ENCODE measurements around the gene GPR161. TPM values are rescaled to one million over a fixed set of nuclear protein-coding genes. Genes with fewer than 3 reads are reported as not detected.

The GPR161 gene
- total and polyA plus RNA-seq, 2 donors from 2014 or later: 1.4 to 4.2 TPM

GRCh38 chr1:168172250-168172915 lies 35.7 kb upstream of the GPR161 start:
- FAIRE-seq (no peak), DNase-seq (no peak)
- no peak for TF ChIP-seq CTCF (IDR thresholded peaks at IDR 0.05; ENCODE audit: borderline replicate concordance, extremely low read depth, insufficient read depth)
- Histone ChIP-seq H3K9me3 (ENCODE audit: control insufficient read depth in 2 of 3, insufficient read depth in 1 of 3, low read length in 3 of 3) (no peaks in the 10 kb centered on the region), H3K27me3 (ENCODE audit: control insufficient read depth, insufficient read depth, low read length) (no peaks in the 10 kb centered on the region), H3K9ac (ENCODE audit: low read length in 3 of 3) (no peak overlapping the region), H3K4me3 (ENCODE audit: low read length in 3 of 3) (no peak overlapping the region), H3K36me3 (ENCODE audit: control insufficient read depth in 2 of 3, insufficient read depth in 3 of 3, low read length in 3 of 3) (no peaks in the 10 kb centered on the region), H3K4me1 (ENCODE audit: control insufficient read depth in 2 of 3, insufficient read depth in 2 of 3, low read depth in 1 of 3, low read length in 3 of 3) (no peaks in the 10 kb centered on the region), H3K27ac (ENCODE audit: low read depth in 2 of 2, low read length in 2 of 2) (no peak overlapping the region)
- intact Hi-C loops (cut with DNase I): no loop called here

GRCh38 chr1:168170564-168171508 lies 34.1 kb upstream of the GPR161 start:
- TF ChIP-seq CTCF (IDR thresholded peaks at IDR 0.05; ENCODE audit: borderline replicate concordance, extremely low read depth, insufficient read depth): no peak
- intact Hi-C loops (cut with DNase I): no loop called here
- Histone ChIP-seq H3K27me3 (ENCODE audit: control insufficient read depth, insufficient read depth, low read length) (no peaks in the 10 kb centered on the region), H3K4me1 (ENCODE audit: control insufficient read depth in 2 of 3, insufficient read depth in 2 of 3, low read depth in 1 of 3, low read length in 3 of 3) (no peaks in the 10 kb centered on the region), H3K36me3 (ENCODE audit: control insufficient read depth in 2 of 3, insufficient read depth in 3 of 3, low read length in 3 of 3) (no peaks in the 10 kb centered on the region), H3K27ac (ENCODE audit: low read depth in 2 of 2, low read length in 2 of 2) (no peak overlapping the region), H3K9me3 (ENCODE audit: control insufficient read depth in 2 of 3, insufficient read depth in 1 of 3, low read length in 3 of 3) (no peaks in the 10 kb centered on the region), H3K9ac (ENCODE audit: low read length in 3 of 3) (no peak overlapping the region), H3K4me3 (ENCODE audit: low read length in 3 of 3) (no peak overlapping the region)
- DNase-seq (no peak), FAIRE-seq (no peak)

GRCh38 chr1:168167806-168168205 lies 31.1 kb upstream of the GPR161 start:
- no peak for TF ChIP-seq CTCF (IDR thresholded peaks at IDR 0.05; ENCODE audit: borderline replicate concordance, extremely low read depth, insufficient read depth)
- Histone ChIP-seq H3K27me3 (ENCODE audit: control insufficient read depth, insufficient read depth, low read length) (no peaks in the 10 kb centered on the region), H3K9ac (ENCODE audit: low read length in 3 of 3) (no peak overlapping the region), H3K9me3 (ENCODE audit: control insufficient read depth in 2 of 3, insufficient read depth in 1 of 3, low read length in 3 of 3) (no peaks in the 10 kb centered on the region), H3K4me1 (ENCODE audit: control insufficient read depth in 2 of 3, insufficient read depth in 2 of 3, low read depth in 1 of 3, low read length in 3 of 3) (no peaks in the 10 kb centered on the region), H3K36me3 (ENCODE audit: control insufficient read depth in 2 of 3, insufficient read depth in 3 of 3, low read length in 3 of 3) (no peaks in the 10 kb centered on the region), H3K27ac (ENCODE audit: low read depth in 2 of 2, low read length in 2 of 2) (no peak overlapping the region), H3K4me3 (ENCODE audit: low read length in 3 of 3) (no peak overlapping the region)
- intact Hi-C loops (cut with DNase I): no loop called here
- DNase-seq (no peak), FAIRE-seq (no peak)
